Kasumi-1 (cell line): ENCODE measurements around the gene GRB10.

Experiments used
- DNase-seq, 2 experiments: peaks; one replicate each; lab custom pipeline; 2025; lab: John Stamatoyannopoulos, UW

GRB10 gene

DNA sequence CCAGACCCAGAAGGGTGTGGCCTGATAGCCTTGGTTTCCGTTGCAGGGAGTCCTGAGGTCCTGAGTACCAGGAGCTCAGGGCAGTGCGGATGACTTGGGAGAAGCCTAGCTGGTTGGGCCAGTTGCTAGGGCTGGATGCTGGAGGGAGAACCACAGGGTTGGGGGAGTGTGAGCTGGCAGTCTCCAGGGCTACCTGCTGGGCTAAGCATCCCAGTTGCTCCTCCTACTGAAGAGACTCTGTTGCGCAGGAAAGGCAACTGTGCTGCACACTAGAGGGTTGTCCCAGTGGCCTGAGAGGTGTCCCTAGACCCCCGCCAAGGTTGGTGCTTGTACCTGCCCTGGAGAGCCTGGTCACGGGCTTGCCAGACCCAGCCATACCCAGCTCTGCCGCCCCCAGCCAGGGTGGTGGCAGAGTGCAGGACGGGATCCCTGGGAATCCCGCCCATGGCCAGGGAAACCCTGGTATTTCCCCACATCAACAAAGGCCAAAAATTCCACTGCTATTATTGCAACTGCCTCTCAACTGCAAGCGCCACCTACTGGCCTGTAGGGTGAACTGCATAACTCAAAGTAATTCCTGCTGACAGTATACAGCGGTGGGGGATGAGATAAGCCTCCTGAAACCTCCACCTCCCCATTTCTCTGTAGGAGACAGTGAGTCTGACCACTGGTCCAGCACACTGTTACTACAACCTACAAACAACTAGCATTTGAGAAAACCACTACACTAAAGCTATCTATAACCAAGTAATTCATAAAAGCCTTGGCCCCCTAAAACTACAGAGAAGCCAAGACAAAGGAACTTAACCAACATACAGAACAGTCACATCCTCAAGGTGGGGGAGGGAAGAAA is 149.9 kb downstream of the GRB10 start:
- DNase-seq = peak; percentile 64 to 80

DNA sequence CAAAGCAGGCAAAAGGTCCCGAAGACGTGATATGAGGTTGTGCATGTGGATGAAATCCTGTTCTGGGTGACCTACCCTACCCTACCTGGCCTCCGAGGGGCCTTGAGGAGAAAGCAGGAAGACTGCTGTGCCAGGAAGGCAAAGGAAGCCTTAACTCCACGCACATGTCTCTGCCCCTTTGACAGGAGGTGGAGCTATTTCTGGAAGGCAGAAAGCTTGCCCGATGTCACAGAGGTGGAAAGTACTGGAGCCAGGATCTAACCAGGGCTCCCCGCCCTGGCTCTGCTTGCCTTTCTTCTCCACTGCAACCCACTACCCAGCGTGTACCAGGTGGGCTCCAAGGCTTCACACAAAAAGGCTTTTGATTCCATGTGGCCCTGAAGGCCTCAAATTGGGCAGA is 151.1 kb downstream of the GRB10 start:
- DNase-seq = no peak

DNA sequence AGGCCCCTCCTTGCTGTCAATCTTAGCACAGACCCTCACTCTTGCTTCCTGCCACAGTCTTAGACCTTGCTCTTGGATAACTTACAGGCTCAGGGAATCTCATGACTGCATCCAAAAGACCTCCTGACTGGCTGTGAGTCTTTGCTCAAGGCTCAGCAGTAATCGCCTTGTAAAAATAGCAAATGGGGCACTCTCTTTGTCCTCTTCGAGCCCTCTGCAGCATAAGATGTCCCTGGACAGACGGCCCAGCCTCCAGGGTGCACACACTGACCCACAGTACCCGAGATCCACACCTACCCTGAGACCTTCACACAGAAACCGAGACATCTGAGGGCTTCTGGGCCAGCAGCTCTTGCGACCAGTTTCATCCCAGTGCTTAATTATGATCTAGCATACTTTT is 151.6 kb downstream of the GRB10 start:
- no peak for DNase-seq

DNA sequence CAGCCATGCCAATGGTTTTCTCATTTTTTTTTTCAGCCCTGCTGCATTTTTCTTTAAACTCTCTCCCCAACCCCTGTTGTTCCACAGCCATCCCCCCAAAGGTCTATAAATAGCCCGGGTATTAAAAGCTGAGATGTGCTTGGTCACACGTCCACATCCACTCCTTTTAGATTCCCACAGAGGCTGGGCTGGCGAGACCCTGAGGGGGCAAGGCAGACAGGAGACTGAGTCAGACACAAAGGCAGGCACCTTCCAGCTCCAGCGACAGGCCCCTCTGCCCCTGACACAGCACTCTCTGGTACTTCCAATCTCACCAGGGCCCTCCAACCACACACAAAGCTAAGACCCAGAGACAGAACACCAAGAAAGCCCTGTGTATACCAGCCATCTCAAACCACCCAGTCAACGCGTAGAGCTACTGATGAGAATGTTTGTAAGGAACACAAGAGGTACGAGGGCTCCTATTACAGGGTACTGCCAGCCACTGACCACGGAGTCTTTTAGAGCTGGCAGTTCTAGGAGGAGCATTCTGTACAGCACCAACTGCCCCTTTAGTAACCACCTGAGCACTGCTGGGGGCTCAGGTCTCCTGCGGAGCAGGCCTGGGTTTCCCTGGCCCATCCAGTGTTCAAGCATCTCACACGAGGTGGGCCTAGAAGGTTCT is 153.3 kb downstream of the GRB10 start:
- DNase-seq = no peak

DNA sequence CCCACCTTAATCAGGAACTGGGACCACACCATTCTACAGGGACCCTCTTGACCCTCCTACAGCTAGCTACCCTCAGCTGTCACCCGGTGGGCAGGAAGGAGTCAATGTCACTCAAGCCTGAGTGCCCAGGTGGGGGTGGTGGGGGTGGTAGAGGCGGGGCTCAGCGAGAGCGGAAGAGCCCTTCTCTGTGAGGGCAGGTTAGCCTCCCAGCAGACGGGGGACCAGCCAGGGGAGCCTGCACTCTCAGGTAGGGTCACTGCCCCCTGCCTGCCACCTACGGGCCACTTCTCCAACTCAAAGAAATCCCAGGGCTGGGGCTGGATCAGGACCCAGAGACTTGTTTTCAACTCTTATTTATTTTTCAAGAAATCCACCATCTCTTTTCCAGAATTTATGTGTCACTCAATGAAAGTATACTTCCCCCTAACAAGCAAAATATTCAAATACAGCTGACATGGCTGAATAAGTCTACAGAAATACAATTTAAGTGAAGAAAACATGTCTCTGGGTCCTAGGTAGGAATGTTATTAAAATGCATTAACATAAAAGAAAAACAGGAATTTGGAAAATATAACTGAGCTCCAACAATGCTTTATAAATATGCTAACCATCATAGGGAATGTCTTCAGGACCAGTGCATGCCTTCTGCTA is 154.1 kb downstream of the GRB10 start:
- DNase-seq = no peak

DNA sequence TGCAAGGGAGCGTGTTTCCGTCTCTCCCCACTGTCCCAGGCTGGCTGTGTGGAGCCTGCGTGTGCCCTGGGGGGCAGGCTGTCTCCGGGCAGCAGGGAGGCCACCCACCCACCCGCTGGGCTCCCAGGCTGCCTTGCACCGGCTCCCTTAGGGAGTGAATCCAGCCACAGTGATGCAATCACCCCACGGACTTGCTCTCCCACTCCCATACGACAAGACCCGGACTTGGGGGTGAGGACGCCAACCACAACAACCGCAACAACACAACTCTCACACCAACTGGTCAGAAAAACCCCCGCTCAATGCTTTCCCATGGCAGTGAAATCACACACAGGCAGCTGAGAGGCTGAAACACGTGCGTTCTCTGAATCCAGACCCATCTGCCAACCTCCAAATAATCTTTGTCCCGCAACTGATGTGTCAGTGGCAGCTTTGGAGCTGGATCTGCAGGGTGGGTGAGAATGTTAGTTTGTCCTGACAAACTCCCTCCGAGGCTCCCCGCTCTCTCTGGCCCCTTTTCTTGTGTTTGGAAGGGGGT is 154.8 kb downstream of the GRB10 start:
- DNase-seq = no peak

DNA sequence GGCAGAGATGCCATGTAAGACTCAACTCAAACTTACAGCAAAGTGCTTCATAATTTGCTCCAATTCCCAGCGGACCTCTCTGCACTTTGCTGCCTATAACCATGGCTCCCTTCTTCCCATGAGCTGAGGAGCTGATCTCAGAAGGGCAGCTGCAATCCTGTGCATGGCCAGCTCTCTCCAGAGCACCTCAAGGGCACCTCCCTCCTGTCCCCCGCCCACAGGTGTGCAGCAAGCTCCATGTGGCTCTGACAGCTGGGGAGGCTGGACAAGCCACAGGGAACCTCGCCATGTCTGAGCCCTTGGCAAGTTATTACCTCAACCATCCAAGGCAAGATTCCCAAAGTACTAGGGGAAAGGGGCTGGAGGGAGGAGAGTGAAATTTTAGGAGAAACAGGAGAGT is 156.4 kb downstream of the GRB10 start:
- no peak for DNase-seq

DNA sequence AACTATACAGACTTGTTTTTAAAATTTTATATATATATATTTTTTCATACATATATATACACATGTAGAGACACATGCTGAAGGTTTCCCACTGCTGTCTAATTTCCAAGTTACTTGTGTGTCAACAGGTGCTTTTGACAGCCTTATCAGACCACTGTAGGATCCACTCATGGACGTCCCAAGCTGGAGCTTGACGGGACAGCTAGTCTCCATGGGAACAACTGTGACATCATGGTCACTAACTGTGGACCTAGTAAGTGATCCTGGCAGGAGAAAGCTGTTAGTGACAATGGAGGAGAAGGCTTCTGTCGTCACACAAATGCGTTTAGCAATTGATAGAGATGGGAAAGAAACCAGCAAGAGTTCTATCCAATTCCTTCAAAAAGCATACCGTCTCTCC is 157.3 kb downstream of the GRB10 start:
- DNase-seq = no peak

DNA sequence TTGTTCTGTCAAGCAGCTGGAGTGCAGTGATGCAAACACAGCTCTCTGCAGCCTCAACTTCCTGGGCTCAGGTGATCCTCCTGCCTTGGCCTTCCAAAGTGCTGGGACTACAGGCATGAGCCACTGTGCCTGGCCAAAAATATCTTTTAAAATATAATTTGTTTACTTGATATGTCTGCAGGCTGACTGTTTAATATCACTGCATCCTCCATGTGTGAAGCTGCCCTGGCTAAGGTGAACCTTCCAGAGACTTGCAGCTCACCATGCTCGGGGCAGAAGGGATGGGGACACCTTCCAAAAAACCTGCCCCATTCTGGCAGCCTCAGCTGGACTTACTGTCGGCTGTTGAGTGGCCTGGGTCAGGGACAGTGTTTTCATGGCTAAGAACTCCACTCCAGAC is 159.9 kb downstream of the GRB10 start:
- DNase-seq = no peak

DNA sequence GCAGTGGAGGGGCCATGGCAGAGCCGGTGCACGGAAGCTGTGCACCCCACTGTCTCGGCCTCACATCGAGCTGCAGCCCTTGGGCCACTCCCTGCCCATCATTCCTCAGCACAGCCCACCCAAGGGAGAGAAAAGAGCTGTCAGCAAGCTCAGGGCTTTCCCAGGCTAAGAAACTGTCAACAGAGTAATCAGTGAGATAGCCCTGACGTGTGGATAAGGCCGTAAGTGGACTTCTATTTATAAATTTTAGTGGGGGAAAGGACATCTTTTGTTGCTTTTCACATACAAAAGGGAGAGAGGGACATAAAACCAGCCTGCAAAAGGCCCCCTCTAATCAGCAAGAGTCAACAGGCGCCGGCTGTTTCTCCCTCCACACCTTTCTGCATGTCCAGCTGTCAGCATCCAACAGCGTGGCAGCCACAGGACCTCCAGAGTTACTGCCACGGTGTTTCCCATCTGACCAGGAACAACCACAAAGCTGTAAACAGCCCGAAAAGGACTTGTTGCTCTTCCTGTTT is 160.7 kb downstream of the GRB10 start:
- DNase-seq = no peak

DNA sequence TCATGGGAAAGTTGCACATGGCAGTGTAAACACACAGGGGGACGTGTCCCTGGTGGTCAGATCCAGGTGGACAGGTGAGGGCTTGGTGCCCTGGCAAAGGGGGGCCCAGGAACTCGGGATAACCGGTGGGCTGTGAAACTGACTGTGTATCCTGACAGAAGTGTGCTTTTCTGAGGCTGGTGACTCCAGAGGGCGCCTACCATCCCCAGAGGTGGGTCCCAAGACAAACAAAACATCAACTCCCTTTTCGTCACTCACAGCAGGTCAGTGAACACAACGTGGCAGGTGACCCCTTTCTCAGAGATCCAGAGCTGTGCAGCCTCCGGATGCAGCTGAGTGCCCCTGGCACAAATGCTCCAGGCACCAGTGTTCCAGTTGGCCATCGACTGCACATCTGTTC is 161.5 kb downstream of the GRB10 start:
- no peak for DNase-seq

GRCh38 chr7:50620433-50620832 is 162.3 kb downstream of the GRB10 start:
- no peak for DNase-seq

- no peak for DNase-seq
These were observed 163.0 kb downstream of the GRB10 start for GRCh38 chr7:50619684-50620083.

- no peak for DNase-seq
These were observed 164.4 kb downstream of the GRB10 start for GRCh38 chr7:50618281-50618680.

DNA sequence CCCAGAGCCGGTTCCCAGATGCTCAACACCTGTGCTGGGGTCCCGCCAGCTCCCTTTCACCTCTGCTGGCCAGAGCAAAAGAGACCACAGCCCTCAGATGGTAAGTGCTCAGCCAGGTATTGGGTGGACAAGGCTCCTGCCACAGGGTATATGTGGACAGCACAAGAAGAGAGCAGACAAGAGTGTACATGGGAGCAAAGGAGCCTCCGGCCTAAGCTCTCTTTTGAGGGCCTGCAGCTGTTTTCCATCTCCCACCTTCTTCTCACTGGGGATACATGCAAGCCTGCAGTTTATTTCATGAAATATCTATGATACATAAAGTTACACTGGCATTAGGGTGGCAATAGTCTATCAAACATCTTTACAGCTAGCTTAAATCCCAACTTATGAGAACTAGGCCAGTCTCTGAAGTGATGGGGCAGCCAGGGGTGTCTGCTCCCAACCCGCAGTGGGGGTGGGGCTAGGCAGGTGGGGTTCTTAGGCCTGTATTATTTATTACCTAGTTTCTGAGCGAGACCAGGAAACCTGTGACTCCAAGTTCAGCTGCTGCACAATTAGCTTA is 167.1 kb downstream of the GRB10 start:
- DNase-seq = no peak

- DNase-seq = peak in 1 of 2 experiments; percentile 19
These were observed 167.8 kb downstream of the GRB10 start for GRCh38 chr7:50614721-50615518.

DNA sequence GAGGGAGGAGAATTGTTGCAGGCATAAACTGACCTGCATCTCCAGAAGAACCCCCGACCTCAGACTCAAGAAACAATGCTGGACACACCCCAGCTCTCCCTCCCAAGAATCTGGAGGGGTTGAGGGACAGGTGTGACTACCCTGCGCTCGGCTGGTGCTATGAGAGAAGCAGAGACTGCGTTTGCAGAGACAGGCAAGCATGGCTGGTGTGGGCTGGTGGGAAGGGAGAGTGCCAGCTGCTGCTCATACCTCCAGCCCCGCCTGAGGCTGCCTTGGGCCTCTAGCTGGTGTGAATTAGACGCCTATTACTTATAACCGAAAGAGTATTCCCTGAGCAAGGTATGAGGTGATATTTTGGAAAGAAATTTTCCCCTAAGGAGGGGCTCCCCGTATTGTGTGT is 169.2 kb downstream of the GRB10 start:
- no peak for DNase-seq

- no peak for DNase-seq
These were observed 170.0 kb downstream of the GRB10 start for GRCh38 chr7:50612704-50613103.

GRCh38 chr7:50610521-50611277 is 172.0 kb downstream of the GRB10 start:
- DNase-seq = peak; percentile 74 to 76

- no peak for DNase-seq
These were observed 174.3 kb downstream of the GRB10 start for GRCh38 chr7:50608196-50608906.
